KMS-11 (cell line): ENCODE results near the gene ZNF593.

ENCODE experiments used
- H2AFZ ChIP-seq: fragments of 200-600 bp; sonication (generic); 2 replicates; pipeline ENCODE4 v1.6.1; 2016; ENCODE audit warnings: antibody characterized with exemption, mixed run types, low read depth
- H3K27ac ChIP-seq: fragments of 200-600 bp; sonication (generic); 2 replicates; pipeline ENCODE4 v1.6.1; 2016; ENCODE audit warnings: mild to moderate bottlenecking, mixed run types
- H3K27me3 ChIP-seq: fragments of 200-600 bp; sonication (generic); 2 replicates; pipeline ENCODE4 v1.6.1; 2017; ENCODE audit warnings: mild to moderate bottlenecking, low read depth, mixed run types, moderate library complexity; ENCODE audit not compliant: insufficient read depth
- H3K36me3 ChIP-seq: fragments of 200-600 bp; sonication (generic); 2 replicates; pipeline ENCODE4 v1.6.1; 2017; ENCODE audit warnings: mild to moderate bottlenecking, mixed run types; ENCODE audit not compliant: insufficient read depth
- H3K4me1 ChIP-seq: fragments of 200-600 bp; sonication (generic); 2 replicates; pipeline ENCODE4 v1.6.1; 2016; ENCODE audit warnings: mild to moderate bottlenecking, low read depth, mixed run types; ENCODE audit not compliant: poor library complexity, severe bottlenecking
- H3K4me2 ChIP-seq: fragments of 200-600 bp; sonication (generic); 2 replicates; pipeline ENCODE4 v1.7.0; 2016; ENCODE audit warnings: mild to moderate bottlenecking, mixed run types
- H3K4me3 ChIP-seq: fragments of 200-600 bp; sonication (generic); IDR thresholded peaks from 2 replicates; pipeline ENCODE4 v1.6.1; 2017; ENCODE audit warnings: low read depth, low read length, mixed read lengths; ENCODE audit not compliant: insufficient read depth
- H3K79me2 ChIP-seq: fragments of 200-600 bp; sonication (generic); 2 replicates; pipeline ENCODE4 v1.6.1; 2016; ENCODE audit warnings: low read depth, mixed run types; ENCODE audit not compliant: insufficient read depth
- H3K9ac ChIP-seq: fragments of 200-600 bp; sonication (generic); 2 replicates; pipeline ENCODE4 v1.6.1; 2016; ENCODE audit warnings: mild to moderate bottlenecking, mixed run types
- H4K20me1 ChIP-seq: fragments of 200-600 bp; sonication (generic); 2 replicates; pipeline ENCODE4 v1.6.1; 2016; ENCODE audit warnings: mild to moderate bottlenecking, mixed run types; ENCODE audit not compliant: insufficient read depth
- CTCF ChIP-seq: fragments of 200-600 bp; sonication (generic); conservative IDR thresholded peaks from 2 replicates; pipeline ENCODE4 v1.6.1; 2017; ENCODE audit warnings: low read depth, mild to moderate bottlenecking, antibody characterized with exemption, low read length, moderate library complexity, mixed read lengths

Gene ZNF593

GRCh38 chr1:26132834-26133167 is 36.9 kb upstream of the ZNF593 start:
- H4K20me1 ChIP-seq, result no peaks in the 10 kb centered on the region
- H3K4me3 ChIP-seq, result no peak overlapping the region
- H2AFZ ChIP-seq, result no peak overlapping the region
- no peak for TF ChIP-seq CTCF
- no peaks in the 10 kb centered on the region for H3K4me1 ChIP-seq
- H3K27ac ChIP-seq, result no peak overlapping the region
- no peaks in the 10 kb centered on the region for H3K27me3 ChIP-seq
- no peak overlapping the region for H3K9ac ChIP-seq
- H3K4me2 ChIP-seq, result no peak overlapping the region
- no peaks in the 10 kb centered on the region for H3K36me3 ChIP-seq
- H3K79me2 ChIP-seq, result no peaks in the 10 kb centered on the region

GRCh38 chr1:26134466-26134865 is 35.2 kb upstream of the ZNF593 start:
- no peaks in the 10 kb centered on the region for H4K20me1 ChIP-seq
- no peaks in the 10 kb centered on the region for H3K27me3 ChIP-seq
- no peak overlapping the region for H3K4me3 ChIP-seq
- no peaks in the 10 kb centered on the region for H3K4me1 ChIP-seq
- no peaks in the 10 kb centered on the region for H3K79me2 ChIP-seq
- H3K9ac ChIP-seq, result no peak overlapping the region
- H2AFZ ChIP-seq, result no peak overlapping the region
- no peaks in the 10 kb centered on the region for H3K36me3 ChIP-seq
- no peak for TF ChIP-seq CTCF
- H3K4me2 ChIP-seq, result no peak overlapping the region
- H3K27ac ChIP-seq, result no peak overlapping the region

DNA sequence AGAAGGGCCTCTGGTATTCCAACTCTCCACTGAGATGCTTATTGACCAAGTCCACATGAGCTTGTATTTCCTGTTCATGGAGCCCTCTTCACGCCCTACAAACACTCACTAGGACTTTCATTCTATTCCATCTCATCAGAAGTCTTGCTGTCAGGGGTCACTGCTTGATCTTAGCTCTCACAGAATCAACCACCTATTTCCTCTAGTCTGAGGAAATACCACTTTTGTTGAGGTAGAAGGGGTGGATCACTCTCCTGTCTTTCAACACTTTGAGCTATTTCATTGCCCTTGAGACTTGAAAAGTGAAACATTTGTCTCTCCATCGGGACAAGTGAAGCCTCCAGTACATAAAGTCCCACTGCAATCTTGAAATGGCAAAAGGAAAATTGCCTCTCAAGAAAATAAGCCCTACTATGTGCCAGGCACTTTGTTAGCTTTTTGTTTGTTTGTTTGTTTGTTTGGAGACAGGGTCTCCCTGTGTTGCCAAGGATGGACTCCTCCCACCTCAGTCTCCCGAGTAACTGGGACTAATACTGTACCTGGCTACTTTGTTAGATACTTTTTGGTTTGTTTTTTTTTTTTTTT is 30.6 kb upstream of the ZNF593 start:
- Histone ChIP-seq H3K27ac (no peak overlapping the region), H3K4me2 (no peak overlapping the region), H4K20me1 (no peaks in the 10 kb centered on the region), H3K4me3 (no peak overlapping the region), H3K4me1 (no peaks in the 10 kb centered on the region), H3K79me2 (no peaks in the 10 kb centered on the region), H3K36me3 (no peaks in the 10 kb centered on the region), H2AFZ (no peak overlapping the region), H3K9ac (no peak overlapping the region), H3K27me3 (no peaks in the 10 kb centered on the region)
- no peak for TF ChIP-seq CTCF

- Histone ChIP-seq H3K27ac (no peak overlapping the region), H3K4me3 (no peak overlapping the region), H3K4me1 (no peaks in the 10 kb centered on the region), H2AFZ (no peak overlapping the region), H3K9ac (no peak overlapping the region), H3K79me2 (no peaks in the 10 kb centered on the region), H3K4me2 (no peak overlapping the region), H3K27me3 (no peaks in the 10 kb centered on the region), H3K36me3 (no peaks in the 10 kb centered on the region), H4K20me1 (no peaks in the 10 kb centered on the region)
- no peak for TF ChIP-seq CTCF
Measured at GRCh38 chr1:26142159-26142558, 27.5 kb upstream of the ZNF593 start.
